Choroid plexus epithelial cell (primary cell): ENCODE measurements around the gene CRTC1.

Source experiments
- DNase-seq: peaks from one replicate; pipeline ENCODE4 v3.0.0-alpha.2; 2010; ENCODE audit warnings: low read depth
- H3K4me3 ChIP-seq: 2 replicates; pipeline ENCODE4 v1.5.1; 2011; ENCODE audit warnings: low read depth, mild to moderate bottlenecking, control low read depth, low read length, moderate library complexity
- TF ChIP-seq, protein P1 (sequence below): conservative IDR thresholded peaks from 2 replicates; pipeline ENCODE4 v1.5.1; 2011; ENCODE audit warnings: low read depth, mild to moderate bottlenecking, control low read depth, inconsistent platforms, low read length, moderate library complexity

CRTC1 gene

DNA sequence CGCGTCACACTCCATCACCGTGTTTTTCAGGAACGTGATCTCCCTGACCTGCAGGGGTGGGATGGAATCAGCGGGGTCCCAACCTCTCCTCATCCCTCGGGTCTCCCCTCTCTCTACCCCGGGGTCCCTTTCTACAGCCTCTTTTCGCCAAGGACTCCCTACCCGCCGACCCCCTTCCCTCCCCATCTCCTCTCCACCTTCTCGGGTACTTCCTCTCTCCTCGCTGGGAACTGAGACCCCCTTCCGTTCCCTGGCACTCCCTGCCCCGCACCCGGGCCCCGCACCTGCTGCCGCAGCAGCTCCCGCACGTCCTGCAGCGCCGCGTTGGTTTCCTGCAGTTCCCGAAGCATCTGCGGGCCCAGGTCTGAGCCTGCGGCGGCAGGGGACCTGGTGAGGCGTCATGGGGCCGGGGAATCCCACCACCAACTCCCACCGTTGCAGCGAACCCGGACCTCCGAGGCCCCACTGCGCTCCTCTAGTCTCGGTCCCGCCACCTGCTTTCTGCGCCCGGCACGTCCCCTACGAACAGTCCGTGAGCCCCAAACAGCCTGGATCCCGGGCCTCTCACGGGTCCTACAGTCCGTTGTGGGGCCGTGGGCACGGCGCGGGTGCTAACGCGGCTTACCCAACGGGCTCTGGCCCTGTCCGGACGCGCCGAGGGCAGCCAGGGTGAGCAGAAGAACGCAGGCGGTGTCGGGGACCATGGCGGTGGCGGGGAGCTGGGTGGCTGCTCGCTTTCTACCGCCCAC is 107.3 kb downstream of the CRTC1 start, which contains the start of gene COMP:
TSS of gene COMP (minus strand) at position 740 of the 749 bp plus-strand sequence. CDS start at position 704, 36 bp downstream.
- TF ChIP-seq, protein P1, sequence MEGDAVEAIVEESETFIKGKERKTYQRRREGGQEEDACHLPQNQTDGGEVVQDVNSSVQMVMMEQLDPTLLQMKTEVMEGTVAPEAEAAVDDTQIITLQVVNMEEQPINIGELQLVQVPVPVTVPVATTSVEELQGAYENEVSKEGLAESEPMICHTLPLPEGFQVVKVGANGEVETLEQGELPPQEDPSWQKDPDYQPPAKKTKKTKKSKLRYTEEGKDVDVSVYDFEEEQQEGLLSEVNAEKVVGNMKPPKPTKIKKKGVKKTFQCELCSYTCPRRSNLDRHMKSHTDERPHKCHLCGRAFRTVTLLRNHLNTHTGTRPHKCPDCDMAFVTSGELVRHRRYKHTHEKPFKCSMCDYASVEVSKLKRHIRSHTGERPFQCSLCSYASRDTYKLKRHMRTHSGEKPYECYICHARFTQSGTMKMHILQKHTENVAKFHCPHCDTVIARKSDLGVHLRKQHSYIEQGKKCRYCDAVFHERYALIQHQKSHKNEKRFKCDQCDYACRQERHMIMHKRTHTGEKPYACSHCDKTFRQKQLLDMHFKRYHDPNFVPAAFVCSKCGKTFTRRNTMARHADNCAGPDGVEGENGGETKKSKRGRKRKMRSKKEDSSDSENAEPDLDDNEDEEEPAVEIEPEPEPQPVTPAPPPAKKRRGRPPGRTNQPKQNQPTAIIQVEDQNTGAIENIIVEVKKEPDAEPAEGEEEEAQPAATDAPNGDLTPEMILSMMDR, result no peak
- DNase-seq, result no peak
- no peak within 1 kb of the TSS for H3K4me3 ChIP-seq

DNA sequence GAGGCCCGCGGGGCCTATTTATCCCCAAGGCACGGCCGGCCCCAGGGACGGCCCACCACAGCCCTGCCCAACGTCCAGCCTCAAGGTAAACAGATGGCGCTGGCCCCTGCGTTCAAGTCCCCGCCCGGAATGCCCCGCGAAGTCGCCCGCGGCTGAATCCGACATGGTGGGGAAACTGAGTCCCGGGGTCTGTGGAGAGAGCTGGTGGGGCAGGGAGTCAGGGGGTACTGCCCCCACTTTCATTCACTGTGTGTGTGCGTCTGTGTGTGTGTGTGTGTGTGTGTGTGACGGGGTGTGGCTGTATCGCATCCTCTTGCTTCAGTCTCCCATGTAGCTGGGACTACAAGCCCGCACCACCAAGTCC is 107.8 kb downstream of the CRTC1 start:
- H3K4me3 ChIP-seq, result no peak overlapping the region
- TF ChIP-seq, protein P1, result no peak
- no peak for DNase-seq

DNA sequence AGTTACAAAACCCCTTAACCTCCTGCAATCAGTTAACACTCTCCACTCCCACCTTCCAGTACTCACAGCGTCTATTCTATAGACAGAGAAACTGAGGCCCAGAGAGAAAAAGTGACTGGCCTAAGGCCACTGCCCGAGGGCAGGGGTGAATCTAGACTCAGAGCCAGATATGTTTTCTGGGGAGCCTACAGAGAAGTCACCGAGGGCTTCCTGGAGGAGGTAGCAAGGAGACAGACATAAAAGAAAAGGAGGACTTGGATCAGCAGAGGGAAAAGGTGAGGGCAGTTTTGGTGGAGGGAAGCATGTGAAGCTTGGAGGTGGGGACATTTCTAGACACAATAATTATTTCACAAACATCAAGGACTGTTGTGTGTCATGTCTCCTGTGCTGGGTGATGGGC is 109.2 kb downstream of the CRTC1 start:
- TF ChIP-seq, protein P1, result no peak

DNA sequence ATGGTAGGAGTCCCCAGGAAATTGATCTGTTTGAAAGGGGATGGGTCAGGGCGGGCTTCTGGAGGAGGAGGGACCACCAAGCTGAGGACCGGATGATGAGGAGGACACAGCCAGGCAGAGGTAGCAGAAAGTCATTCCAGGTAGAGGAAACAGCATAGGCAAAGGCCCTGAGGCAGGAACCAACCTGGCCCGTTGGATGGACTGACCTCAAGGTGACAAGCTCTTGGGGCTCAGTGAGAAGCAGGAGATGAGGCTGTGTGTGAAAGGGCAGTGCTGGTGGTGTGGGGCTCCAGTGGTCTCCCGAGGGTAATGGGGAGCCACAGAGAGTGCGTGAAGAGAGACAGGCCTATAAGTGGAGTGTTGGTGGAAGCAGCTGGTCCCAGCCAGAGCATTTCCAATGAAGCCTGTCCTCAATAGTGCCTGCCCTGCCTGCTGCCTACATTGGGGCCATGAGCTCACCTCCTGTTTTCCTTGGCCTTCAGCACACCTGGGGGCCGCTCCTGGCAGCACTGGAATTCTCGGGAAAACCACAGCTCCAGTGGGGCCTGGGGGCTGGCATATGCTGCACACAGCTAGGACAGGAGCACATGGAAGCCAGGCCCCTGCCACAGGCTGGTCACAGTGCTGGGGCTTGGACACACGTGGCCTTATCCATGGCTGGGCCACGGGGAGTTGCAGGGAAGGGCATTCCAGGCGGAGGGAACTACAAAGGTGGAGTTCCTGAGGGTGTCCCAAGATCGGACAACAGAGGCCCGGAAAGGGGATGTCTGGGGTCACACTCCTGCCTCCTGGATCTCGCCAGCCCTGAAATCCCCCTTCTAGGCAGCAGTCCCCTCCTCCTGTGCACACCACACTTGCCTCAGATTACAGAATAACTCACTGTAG is 109.9 kb downstream of the CRTC1 start:
- no peak overlapping the region for H3K4me3 ChIP-seq
- DNase-seq, result no peak
- TF ChIP-seq, protein P1, result no peak

More for the DNA sequence above, 109.2 kb downstream of the CRTC1 start:
- no peak for DNase-seq
- H3K4me3 ChIP-seq, result no peak overlapping the region

- TF ChIP-seq, protein P1, result no peak
Measured at GRCh38 chr19:18794029-18794313, 110.5 kb downstream of the CRTC1 start.

GRCh38 chr19:18794692-18795091 is 111.2 kb downstream of the CRTC1 start:
- TF ChIP-seq, protein P1, result no peak

More at GRCh38 chr19:18794029-18794313, 110.5 kb downstream of the CRTC1 start:
- no peak for DNase-seq
- no peak overlapping the region for H3K4me3 ChIP-seq

More at GRCh38 chr19:18794692-18795091, 111.2 kb downstream of the CRTC1 start:
- no peak for DNase-seq
- no peak overlapping the region for H3K4me3 ChIP-seq
